Ovary (tissue), 3 donors: ENCODE results near the gene SETBP1.

ENCODE experiments used
- CTCF ChIP-seq, 3 donors: fragments of 450-650 bp in 2 of 3; fragments of 200-600 bp in 1 of 3; IDR thresholded peaks; one replicate each; pipeline versions ENCODE4 v1.5.1 to v1.8.0; 2016 to 2022; ENCODE audit warnings: antibody characterized with exemption in 3 of 3, mild to moderate bottlenecking in 1 of 3
- POLR2A ChIP-seq: fragments of 450-650 bp; IDR thresholded peaks from one replicate; pipeline ENCODE4 v1.6.1; 2017; ENCODE audit warnings: antibody characterized with exemption, mild to moderate bottlenecking, moderate library complexity
- donor health status: DM: no; HTN: no; CAD: no.

DNA sequence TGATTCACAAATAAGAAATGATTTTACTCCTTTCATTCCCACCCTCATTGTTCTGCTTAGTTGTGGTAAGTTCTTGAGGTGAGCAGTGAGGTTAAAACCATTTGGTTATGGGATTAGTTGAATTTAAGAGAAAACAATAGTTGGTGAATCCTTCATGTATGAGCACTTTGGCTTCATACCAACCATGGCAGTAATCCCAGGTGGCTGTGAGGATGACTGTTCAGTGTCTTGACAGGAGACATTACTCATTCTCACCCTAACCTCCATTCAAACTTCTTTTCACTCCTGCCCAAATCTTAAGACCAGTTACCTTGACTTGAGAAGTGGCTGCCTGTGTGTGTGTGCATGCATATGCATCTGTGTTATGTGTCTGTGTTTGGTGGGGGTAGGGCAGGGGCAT is 143.1 kb downstream of the SETBP1 start:
- TF ChIP-seq CTCF (IDR thresholded peaks at IDR 0.05) (no peak), POLR2A (no peak)
